Measurements from ENCODE around the gene HMCN2.

DNA sequence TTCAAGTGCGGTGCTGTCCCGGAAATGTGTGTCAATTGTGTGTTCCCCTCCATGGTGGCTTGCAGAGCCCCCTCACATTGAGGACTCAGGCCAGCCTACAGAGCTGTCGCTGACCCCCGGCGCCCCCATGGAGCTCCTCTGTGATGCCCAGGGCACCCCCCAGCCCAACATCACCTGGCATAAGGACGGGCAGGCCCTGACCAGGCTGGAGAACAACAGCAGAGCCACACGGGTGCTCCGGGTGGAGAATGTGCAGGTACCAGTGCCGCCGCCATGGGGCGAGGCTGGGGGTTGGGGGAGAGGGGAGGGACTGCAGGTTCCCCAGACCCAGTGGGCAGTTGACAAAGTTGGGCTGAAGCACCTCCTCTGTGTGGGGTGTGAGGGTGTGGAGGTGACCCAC is 128.8 kb downstream of the HMCN2 start:
- TF ChIP-seq CTCF (IDR thresholded peaks at IDR 0.05; ENCODE audit: low read depth, low read length, missing input control) (no peak), RAD21 (IDR thresholded peaks at IDR 0.05) (no peak)

Data from liver (tissue), 3 donors.